HG03354 (cell line): Measurements from ENCODE around the gene PROP1.
"Not testable (repeated sequence)": the region's sequence is repeated elsewhere in the genome, so short reads cannot be mapped to it uniquely, and the experiment has no call there.

Experiments
- ATAC-seq: cut with Tn5 transposase; IDR thresholded peaks from one replicate; pipeline ENCODE4 v1.9.1; 2021; ENCODE audit warnings: mild to moderate bottlenecking; ENCODE audit not compliant: unreplicated experiment, poor library complexity, severe bottlenecking

The PROP1 gene

DNA sequence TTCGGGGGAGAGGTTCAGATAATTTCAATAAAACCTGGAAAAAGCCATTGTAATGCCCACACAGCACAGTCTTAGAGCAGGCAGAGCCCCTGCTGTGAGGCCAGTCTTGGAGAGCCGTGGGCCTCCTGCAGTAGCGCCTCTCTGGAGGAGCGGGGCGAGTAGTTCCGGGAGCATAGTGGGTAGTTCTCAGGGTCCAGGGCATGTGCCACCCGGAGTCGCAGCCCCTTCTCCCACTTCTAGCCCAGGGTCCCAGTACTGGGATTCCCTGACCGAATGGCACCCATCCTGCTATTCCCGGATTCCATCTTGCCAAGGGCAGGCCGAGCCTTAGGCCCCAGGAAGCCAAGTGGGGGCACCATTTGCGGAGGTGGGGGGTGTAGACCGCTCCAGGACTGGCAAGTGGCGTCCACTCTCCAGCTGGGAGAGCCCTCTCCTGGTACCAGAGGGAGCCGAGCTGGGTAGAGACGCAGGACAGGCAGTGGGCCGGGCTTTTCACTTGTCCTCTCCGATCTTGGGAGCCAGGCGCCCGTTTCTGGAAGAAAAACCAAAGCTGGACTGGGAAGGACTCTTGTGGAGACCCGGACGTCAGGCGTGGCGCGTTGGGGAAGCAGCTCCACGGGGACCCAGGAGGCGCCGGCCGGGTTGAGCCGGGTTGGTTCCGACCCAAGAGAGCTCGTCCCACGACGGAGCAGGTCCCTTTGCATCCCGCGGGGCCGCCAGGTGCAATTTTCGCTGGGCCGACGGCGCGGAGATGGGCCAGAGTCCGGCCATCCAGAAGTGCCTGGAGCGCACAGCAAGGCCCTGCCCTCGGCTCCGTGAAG, 12.1 kb downstream of the PROP1 start:
- no peak for ATAC-seq

- ATAC-seq = no peak
Measured at GRCh38 chr5:177982956-177983355, 13.1 kb downstream of the PROP1 start.

DNA sequence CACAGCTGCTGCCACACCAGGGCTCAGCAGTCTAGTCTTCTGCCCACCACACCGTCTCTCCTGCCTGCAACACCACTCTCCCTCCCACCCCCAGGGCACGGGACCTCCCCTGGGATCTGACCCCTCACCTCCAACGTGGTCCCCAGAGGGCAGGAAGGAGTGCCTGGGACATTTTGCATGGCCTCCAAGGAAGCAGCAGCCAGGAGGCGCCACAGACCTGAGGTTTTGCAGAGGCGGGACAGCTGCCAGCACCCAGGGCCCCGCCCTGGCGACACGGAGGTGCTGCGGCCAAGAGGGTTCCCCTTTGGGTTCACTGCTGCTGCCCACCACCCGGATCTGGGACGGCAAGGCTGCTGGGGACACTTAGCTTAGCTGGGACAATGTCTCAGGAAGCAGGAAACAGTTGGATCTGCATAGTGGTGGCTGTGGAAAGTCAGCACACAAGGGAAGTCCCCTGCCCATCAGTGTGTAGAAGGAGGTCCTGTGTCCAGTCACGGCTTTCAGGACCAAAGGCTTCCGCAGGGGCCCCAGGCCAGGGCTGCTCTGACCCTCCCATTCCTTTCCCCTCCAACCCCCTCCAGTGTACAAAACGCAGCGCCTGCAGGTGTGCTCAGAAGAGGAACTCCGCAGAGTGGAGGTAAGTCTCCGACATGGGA, 13.8 kb downstream of the PROP1 start:
- no peak for ATAC-seq

DNA sequence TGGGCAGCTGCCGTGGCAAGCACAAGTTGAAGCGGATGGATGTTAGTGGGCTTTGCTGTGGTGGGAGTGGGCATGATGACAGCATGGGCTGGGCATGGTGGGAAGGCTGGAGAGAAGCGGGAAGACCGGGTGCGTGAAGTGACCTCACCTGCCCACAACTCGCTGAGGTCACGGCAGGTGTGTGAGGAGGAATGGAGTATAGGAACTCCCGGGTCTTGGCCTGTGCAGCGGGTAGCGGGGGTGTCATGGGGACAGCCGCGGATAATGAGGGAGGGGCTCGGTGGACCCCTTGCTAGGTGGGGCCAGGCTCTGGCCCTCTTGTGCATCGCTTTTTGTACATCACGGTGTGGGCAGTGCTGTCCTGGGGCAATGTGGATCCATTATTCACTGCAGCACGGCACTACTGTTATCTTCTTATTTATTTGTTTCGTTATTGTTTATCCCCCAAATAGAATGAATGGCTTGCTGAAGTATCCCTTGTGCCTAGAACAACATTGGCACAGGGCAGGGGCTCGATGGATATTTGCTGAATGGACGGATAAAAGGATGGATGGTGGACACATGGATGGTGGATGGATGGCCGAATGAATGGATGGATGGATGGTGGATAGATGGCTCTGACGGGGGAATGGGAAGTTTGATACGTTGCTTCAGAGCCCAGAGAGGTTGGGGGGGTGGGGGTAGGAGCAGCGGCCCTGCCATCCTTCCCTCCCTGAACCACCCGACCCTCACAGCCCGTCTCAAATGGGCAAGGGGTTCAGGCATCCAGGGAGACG, 14.6 kb downstream of the PROP1 start:
- no peak for ATAC-seq

GRCh38 chr5:177980743-177981151, 15.3 kb downstream of the PROP1 start:
- no peak for ATAC-seq

DNA sequence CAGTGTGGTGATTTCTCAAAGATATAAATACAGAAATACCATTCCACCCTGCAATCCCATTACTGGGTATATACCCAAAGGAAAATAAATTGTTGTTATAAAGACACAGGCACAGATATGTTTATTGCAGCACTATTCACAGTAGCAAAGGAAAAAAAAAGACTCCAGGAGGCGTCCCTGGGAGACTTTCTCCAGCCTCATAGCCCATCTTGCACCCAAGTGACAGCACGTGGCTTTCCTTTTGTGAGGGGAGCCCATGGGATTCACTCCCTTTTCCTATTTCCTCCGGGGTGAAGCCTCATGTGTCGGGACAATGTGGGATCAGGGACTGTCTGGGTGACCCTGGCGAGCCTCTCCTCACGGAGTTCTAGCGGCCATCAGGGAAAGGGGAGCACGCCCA, 18.4 kb downstream of the PROP1 start:
- ATAC-seq = not testable (repeated sequence)

GRCh38 chr5:177973066-177973635, 22.9 kb downstream of the PROP1 start:
- no peak for ATAC-seq

GRCh38 chr5:177972613-177973012, 23.4 kb downstream of the PROP1 start:
- ATAC-seq = no peak

DNA sequence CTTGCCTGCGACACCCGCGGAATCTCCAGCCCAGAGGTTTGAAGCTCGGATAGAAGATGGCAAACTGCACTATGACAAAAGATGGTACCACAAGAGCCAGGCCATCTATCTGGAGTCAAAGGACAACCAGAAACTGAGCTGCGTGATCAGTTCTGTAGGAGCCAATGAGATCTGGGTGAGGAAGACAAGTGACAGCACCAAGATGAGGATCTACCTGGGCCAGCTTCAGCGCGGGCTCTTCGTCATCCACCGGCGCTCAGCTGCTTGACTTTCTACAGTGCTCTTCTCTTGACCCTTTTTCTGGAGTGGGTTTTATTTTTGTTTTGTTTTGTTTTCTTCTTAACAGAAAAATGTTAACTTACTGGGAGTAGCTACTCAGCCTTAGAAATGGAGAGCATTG, 24.0 kb downstream of the PROP1 start:
- ATAC-seq = not testable (repeated sequence)

DNA sequence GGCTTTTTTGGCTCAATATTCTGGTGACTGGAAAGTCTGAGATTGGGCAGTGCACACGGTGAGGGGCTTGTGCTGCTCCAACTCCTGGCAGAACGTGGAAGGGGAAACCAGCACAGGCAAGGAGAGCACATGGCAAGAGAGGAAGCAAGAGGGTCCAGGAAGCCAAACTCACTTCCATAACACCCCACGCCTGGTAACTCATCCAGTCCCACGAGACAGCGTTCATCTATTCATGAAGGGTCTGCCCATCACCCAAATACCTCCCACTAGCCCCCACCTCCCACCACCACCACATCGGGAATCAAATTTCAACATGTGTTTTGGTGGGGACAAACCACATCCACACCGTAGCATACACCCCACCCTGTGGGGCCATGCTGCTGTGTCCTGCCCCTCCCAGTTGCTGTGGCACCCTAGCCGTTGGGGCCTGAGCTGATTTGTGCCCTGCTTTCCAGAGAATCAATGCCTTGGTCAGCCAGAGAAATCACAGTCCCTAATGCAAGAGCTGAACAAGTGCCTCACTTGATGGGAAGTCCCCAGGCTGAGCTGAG, 27.3 kb downstream of the PROP1 start:
- no peak for ATAC-seq

- ATAC-seq = no peak
Measured at GRCh38 chr5:177967221-177967887, 28.7 kb downstream of the PROP1 start.

- no peak for ATAC-seq
Measured at GRCh38 chr5:177966839-177967166, 29.2 kb downstream of the PROP1 start.

DNA sequence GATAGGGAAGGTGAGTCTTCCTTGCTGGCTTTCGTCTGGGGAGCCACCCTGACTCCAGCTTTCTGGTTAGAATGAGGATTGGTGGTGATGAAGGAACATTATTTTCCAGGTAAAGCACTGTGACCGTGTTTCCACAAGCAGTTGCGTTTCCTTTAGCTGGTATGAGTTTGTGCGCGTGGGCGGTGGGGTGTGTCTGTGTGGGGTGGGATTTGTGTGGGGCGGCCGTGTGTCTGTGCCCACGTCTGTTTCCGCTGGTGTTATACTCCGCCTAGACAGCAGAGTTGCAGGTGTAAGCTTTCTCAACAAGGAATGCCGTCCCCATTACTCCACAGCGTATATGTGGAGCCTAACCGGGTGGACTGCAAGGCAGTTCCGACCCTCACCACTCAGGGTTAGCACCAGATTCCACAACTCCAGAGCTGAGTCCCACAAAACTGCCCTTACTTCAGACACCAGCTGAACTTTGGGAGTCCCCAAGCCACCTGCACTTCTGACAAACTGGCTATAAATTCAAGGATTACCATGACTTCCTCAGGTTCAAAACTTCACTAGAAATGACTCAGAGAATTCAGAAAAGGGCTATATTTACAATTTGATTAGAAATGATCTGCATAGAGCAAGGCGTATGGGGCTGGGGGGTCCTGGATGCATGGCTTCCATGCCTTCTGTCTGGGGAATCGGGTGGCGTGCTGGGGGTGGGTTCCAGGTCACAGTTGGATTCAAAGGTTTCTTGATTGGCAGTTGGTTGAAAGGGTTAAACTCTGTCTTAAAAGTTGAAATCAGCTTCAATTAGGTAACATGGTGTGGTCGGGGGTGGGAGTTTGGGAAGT, 29.8 kb downstream of the PROP1 start:
- no peak for ATAC-seq

DNA sequence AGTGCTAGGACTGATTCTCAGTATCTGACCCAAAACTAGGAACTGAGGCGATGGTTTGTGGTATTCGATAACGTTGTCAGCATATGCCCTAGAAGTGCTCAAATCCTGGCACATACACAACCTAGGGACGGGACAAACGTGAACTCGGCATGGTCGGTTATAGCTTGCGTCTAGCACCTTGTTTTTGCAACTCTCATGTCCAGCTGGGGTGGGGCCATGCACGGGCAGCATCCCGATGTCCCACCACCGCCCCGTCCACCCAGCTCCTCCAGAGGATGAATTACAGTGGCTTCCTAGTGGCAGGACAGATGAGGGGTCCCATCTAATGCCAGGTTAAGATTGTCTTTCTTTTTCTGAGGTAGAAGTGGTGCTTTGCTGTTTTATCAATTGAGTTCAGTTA, 31.6 kb downstream of the PROP1 start:
- ATAC-seq = no peak

DNA sequence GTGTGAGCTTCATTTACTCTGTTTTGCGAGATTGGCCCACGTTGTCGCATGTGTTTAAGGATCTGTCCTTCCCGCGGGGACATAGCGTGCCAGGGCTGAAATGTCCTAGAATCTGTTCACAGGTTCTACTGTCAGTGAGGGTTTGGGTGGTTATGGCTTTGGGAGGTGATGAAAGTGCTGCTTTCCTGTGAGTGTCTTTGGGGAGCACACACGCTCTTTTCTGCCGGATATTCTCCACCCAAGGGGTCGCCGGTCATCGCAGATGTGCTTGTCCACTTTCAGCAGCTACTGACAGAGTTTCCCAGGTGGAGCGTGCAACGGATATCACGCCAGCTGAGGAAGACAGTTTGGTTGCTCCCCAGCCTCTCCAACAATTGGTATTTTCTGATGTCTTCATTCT, 32.1 kb downstream of the PROP1 start:
- no peak for ATAC-seq

DNA sequence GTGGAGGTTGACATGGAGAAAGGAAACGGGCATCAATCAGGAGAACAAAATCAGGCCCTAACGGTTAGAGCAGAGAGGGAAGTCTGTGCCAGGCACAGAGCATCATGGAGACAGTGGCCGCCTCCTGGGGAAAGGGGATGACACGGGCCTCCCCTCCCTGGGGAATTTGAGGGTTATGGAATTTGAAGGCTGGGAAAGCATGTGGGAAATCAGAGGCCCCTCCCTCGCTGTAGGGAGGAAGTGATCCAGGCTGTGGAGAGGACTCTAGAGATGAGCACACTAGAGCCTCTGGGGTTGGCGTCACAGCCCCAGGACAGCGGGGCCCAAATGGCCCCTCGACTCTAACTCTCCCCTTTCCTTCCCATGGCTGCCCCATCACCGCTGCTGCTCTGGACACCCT, 36.7 kb downstream of the PROP1 start:
- no peak for ATAC-seq

DNA sequence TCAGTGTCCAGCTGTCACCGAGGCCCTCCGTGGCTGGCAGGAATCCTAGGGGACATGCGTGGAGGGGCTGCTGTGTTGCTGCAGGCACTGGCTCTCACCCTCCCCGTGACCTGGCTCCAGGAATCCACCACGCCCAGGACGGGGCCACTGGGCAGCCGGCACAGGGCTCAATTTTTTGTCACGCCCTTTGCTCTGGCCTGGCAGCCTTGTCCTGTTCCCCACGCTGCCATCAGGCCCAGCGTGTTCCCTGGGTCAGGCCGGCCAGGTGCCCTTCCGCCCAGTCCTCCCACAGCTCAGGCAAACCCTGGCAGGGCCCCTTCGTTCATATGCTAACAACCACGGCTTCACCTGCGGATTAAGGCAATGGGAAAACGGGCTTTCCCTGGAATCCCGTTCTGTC, 37.3 kb downstream of the PROP1 start:
- ATAC-seq = no peak

- no peak for ATAC-seq
Measured at GRCh38 chr5:177957241-177957640, 38.8 kb downstream of the PROP1 start.

DNA sequence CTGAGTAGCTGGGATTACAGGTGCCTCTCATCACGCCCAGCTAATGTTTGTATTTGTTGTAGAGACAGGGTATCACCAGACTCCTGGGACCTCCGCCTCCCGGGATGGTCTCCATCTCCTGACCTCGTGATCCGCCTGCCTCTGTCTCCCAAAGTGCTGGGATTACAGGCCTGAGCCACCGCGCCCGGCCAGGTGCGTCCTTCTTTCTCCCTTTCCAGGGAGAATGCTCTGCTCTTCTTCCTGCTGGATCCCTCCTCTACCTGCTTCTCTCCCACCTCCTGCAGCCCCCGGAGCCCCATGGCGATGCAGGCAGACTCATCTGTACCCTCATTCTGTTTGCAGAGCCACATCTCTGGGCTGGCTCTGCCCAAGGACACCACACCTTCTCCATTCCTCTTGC, 42.9 kb downstream of the PROP1 start:
- ATAC-seq = not testable (repeated sequence)
